HEK293 (cell line): ENCODE measurements around the gene RBBP8NL.
"Not testable (repeated sequence)": the region's sequence is repeated elsewhere in the genome, so short reads cannot be mapped to it uniquely, and the experiment has no call there.

ENCODE experiments used
- CTCF ChIA-PET: fragments of 350-600 bp; formaldehyde crosslinking; extraction: SDS; loops from one replicate; lab custom pipeline; 2021; ENCODE audit warnings: antibody characterized with exemption; lab: Yijun Ruan, JAX
- POLR2A ChIA-PET: fragments of 300-600 bp; formaldehyde crosslinking; extraction: SDS; loops from one replicate; lab custom pipeline; 2020; ENCODE audit warnings: antibody characterized with exemption, inconsistent platforms; lab: Yijun Ruan, JAX
- H3K27ac ChIP-seq: fragments of 200-500 bp; sonication (Bioruptor generic); 2 replicates; pipeline ENCODE4 v1.5.1; 2014; ENCODE audit warnings: low read depth, low read length, control low read depth, inconsistent platforms; ENCODE audit errors: extremely low read depth
- H3K36me3 ChIP-seq, 2 experiments: fragments of 200-500 bp in 1 of 2; sonication (Bioruptor generic) in 1 of 2; 1 replicate in 1 of 2; 2 replicates in 1 of 2; pipeline ENCODE4 v1.5.1; 2014 to 2017; ENCODE audit warnings: inconsistent platforms in 2 of 2, low read length in 2 of 2; ENCODE audit not compliant: control insufficient read depth in 2 of 2, insufficient read depth in 1 of 2
- H3K4me1 ChIP-seq: fragments of 200-500 bp; sonication (Bioruptor generic); 2 replicates; pipeline ENCODE4 v1.5.1; 2014; ENCODE audit warnings: mild to moderate bottlenecking, low read length, inconsistent platforms; ENCODE audit not compliant: control insufficient read depth, insufficient read depth
- H3K4me3 ChIP-seq: 2 replicates; pipeline ENCODE4 v1.5.1; 2011; ENCODE audit warnings: low read depth, mild to moderate bottlenecking, control low read depth, low read length, moderate library complexity
- H3K9me3 ChIP-seq: fragments of 200-500 bp; sonication (Bioruptor generic); 2 replicates; pipeline ENCODE4 v1.5.1; 2014; ENCODE audit warnings: low read depth, low read length, inconsistent platforms; ENCODE audit not compliant: control insufficient read depth, insufficient read depth
- EGR2 ChIP-seq: fragments of 450-650 bp; formaldehyde crosslinking; IDR thresholded peaks from 2 replicates; pipeline ENCODE4 v1.5.1; 2016; ENCODE audit warnings: low read depth, missing biosample characterization, missing genetic modification characterization
- GLIS1 ChIP-seq: fragments of 450-650 bp; formaldehyde crosslinking; IDR thresholded peaks from 2 replicates; pipeline ENCODE4 v1.5.1; 2016; ENCODE audit warnings: missing biosample characterization, missing genetic modification characterization
- OSR2 ChIP-seq: fragments of 450-650 bp; formaldehyde crosslinking; IDR thresholded peaks from 2 replicates; pipeline ENCODE4 v1.5.1; 2016; ENCODE audit warnings: missing biosample characterization, missing genetic modification characterization
- RBAK ChIP-seq: fragments of 450-650 bp; formaldehyde crosslinking; IDR thresholded peaks from 2 replicates; pipeline ENCODE4 v1.5.1; 2016; ENCODE audit warnings: missing biosample characterization, missing genetic modification characterization
- SP2 ChIP-seq: fragments of 450-650 bp; formaldehyde crosslinking; IDR thresholded peaks from 2 replicates; pipeline ENCODE4 v1.5.1; 2016; ENCODE audit warnings: missing biosample characterization, missing genetic modification characterization
- ZBTB26 ChIP-seq: fragments of 450-650 bp; formaldehyde crosslinking; optimal IDR thresholded peaks from 2 replicates; pipeline ENCODE3; 2016; ENCODE audit warnings: missing biosample characterization, mild to moderate bottlenecking, missing genetic modification characterization
- ZFHX2 ChIP-seq: fragments of 450-650 bp; formaldehyde crosslinking; conservative IDR thresholded peaks from 2 replicates; pipeline ENCODE4 v1.5.1; 2016; ENCODE audit warnings: missing biosample characterization, missing genetic modification characterization
- ZNF146 ChIP-seq: fragments of 450-650 bp; formaldehyde crosslinking; IDR thresholded peaks from 2 replicates; pipeline ENCODE4 v1.5.1; 2016; ENCODE audit warnings: missing biosample characterization, missing genetic modification characterization
- TF ChIP-seq, protein P1 (sequence below): fragments of 450-650 bp; formaldehyde crosslinking; IDR thresholded peaks from 2 replicates; pipeline ENCODE4 v1.5.1; 2016; ENCODE audit warnings: missing biosample characterization, missing genetic modification characterization
- TF ChIP-seq, protein P2 (sequence below): fragments of 450-650 bp; formaldehyde crosslinking; IDR thresholded peaks from 2 replicates; pipeline ENCODE4 v1.5.1; 2017; ENCODE audit warnings: missing biosample characterization, missing genetic modification characterization

The RBBP8NL gene

DNA sequence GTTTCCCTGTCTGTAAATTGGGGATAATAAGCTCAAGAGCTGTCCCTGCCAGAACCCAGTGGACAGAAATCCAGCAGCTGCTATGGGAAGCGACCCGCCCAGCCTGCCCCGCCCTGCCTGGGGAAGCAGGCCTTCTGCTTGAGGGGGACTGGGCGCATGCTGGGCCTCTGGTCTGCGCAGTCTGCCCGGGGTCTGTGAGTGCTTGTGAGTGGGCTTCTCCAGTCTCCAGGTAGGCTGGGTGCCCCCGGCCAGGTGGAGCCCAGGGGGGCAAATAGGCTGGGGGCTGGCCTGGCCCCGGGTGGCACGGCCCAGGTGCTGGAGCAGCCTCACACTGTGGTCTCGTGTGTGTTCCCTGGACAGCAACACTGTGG lies 648 bp upstream of the RBBP8NL start (continued):
- TF ChIP-seq, protein P1, sequence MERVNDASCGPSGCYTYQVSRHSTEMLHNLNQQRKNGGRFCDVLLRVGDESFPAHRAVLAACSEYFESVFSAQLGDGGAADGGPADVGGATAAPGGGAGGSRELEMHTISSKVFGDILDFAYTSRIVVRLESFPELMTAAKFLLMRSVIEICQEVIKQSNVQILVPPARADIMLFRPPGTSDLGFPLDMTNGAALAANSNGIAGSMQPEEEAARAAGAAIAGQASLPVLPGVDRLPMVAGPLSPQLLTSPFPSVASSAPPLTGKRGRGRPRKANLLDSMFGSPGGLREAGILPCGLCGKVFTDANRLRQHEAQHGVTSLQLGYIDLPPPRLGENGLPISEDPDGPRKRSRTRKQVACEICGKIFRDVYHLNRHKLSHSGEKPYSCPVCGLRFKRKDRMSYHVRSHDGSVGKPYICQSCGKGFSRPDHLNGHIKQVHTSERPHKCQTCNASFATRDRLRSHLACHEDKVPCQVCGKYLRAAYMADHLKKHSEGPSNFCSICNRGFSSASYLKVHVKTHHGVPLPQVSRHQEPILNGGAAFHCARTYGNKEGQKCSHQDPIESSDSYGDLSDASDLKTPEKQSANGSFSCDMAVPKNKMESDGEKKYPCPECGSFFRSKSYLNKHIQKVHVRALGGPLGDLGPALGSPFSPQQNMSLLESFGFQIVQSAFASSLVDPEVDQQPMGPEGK (tag by site-specific recombination) = no peak

- TF ChIP-seq SP2 (tag by site-specific recombination) (peak; percentile 47; the same call in 1 of the 2 replicates), EGR2 (tag by site-specific recombination) (peak; percentile 49), ZFHX2 (tag by site-specific recombination) (peak; percentile 40), ZNF146 (tag by site-specific recombination) (no peak), GLIS1 (tag by site-specific recombination) (peak; percentile 57), ZBTB26 (peak; percentile 17)
- TF ChIP-seq, protein P2, sequence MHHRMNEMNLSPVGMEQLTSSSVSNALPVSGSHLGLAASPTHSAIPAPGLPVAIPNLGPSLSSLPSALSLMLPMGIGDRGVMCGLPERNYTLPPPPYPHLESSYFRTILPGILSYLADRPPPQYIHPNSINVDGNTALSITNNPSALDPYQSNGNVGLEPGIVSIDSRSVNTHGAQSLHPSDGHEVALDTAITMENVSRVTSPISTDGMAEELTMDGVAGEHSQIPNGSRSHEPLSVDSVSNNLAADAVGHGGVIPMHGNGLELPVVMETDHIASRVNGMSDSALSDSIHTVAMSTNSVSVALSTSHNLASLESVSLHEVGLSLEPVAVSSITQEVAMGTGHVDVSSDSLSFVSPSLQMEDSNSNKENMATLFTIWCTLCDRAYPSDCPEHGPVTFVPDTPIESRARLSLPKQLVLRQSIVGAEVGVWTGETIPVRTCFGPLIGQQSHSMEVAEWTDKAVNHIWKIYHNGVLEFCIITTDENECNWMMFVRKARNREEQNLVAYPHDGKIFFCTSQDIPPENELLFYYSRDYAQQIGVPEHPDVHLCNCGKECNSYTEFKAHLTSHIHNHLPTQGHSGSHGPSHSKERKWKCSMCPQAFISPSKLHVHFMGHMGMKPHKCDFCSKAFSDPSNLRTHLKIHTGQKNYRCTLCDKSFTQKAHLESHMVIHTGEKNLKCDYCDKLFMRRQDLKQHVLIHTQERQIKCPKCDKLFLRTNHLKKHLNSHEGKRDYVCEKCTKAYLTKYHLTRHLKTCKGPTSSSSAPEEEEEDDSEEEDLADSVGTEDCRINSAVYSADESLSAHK = no peak
- TF ChIP-seq, all 188 proteins: peak for 5
- no peak overlapping the region for H3K4me3 ChIP-seq
- H3K9me3 ChIP-seq = no peaks in the 10 kb centered on the region
- POLR2A ChIA-PET = no interaction called here
- H3K4me1 ChIP-seq = no peaks in the 10 kb centered on the region
- H3K27ac ChIP-seq = no peak overlapping the region
- no peaks in the 10 kb centered on the region for H3K36me3 ChIP-seq
- CTCF ChIA-PET = interaction anchor here (0.7 kb wide), 1 partner anchor 68 kb away, joined by 3 read pairs; no protein-coding TSS in a partner anchor
Observed at GRCh38 chr20:62426699-62427131, 624 bp downstream of the RBBP8NL start.

DNA sequence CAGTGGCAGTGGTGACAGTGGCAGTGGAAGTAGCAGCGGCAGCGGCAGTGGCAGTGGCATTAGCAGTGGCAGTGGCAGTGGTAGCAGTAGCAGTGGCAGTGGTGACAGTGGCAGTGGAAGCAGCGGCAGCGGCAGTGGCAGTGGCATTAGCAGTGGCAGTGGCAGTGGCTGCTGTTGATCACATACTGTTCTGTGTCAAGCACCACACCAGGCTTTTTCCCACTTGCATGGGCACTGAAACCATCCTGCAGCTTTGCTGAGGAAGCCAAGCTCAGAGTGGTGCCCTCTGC lies 1.3 kb downstream of the RBBP8NL start:
- H3K4me3 ChIP-seq, POLR2A ChIA-PET: not testable (repeated sequence)
- CTCF ChIA-PET = interaction anchor here (0.7 kb wide), 1 partner anchor 68 kb away, joined by 3 read pairs; no protein-coding TSS in a partner anchor

DNA sequence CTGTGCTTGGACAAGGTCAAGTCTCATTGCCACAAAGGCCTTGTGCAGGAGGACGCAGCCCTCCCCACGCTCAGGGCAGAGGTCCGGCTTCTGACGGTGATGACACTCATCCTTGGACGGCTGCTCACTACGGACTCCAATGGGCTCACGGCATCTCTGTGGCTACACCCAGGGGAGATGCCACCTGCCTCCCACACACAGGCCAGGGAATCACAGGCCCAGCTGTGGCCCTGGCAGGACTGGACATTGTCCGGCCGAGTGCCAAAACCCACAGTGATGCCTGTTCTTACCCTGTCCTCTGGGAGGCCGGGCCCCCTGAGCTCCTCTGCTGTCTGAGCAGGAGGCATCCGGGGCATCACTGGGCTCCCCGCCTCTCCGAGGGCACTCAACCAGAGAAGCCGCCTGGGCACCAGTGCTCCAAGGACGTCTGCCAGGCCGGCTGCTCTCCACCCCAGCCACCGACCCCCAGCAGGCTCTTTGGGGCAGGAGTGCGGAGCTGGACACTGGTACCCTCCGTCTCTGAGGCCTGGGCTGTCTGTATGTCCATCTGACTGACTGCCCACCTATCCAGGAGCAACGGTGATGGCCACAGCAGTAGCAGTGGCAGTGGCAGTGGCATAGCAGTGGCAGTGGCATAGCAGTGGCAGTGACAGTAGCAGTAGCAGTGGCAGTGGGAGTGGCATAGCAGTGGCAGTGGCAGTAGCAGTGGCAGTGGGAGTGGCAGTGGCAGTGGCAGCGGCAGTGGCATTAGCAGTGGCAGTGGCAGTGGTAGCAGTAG lies 1.9 kb downstream of the RBBP8NL start:
- TF ChIP-seq RBAK (tag by site-specific recombination) (no peak), OSR2 (tag by site-specific recombination) (peak; percentile 66; the same call in 1 of the 2 replicates)
- ChIA-PET POLR2A (no interaction called here), CTCF (interaction anchor here (0.6 to 1.7 kb wide), 2 partner anchors 14 to 74 kb away, joined by 3 to 5 read pairs; no protein-coding TSS in a partner anchor)
- Histone ChIP-seq H3K4me3 (no peak overlapping the region), H3K27ac (no peak overlapping the region), H3K9me3 (no peaks in the 10 kb centered on the region), H3K4me1 (no peaks in the 10 kb centered on the region), H3K36me3 (no peaks in the 10 kb centered on the region)

More for the DNA sequence above, 1.3 kb downstream of the RBBP8NL start:
- H3K36me3 ChIP-seq, H3K4me1 ChIP-seq, H3K27ac ChIP-seq, H3K9me3 ChIP-seq: not testable (repeated sequence)
- 0 out of 2 replicates have a peak, but pooled peaks have one; percentile 55 for TF ChIP-seq OSR2 (tag by site-specific recombination)
